Measurements from ENCODE around the gene MERTK. TPM values are rescaled to one million over a fixed set of nuclear protein-coding genes. Genes with fewer than 3 reads are reported as not detected.
"Not testable (repeated sequence)": the region's sequence is repeated elsewhere in the genome, so short reads cannot be mapped to it uniquely, and the experiment has no call there.

MERTK gene
- polyA plus RNA-seq, 1 donor = 4.4 TPM

- DNase-seq = no peak
Measured at GRCh38 chr2:112047537-112048235, 149.3 kb downstream of the MERTK start.

DNA sequence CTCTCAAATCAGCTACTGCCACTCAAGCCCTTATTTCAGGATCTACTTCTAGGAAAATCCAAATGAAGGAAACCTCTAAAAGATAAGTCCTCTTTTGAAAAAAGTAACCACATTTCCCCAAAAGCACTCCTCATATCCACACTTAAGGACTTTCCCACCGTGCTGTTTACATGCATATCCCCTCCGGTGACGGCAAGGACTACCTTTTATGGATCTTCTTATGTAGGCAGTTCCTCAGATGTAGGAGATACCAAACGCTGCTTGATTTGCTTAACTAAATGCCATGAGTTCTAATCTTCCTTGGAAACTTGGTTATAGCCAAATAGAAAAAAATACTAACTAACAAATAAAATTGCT is 149.8 kb downstream of the MERTK start:
- DNase-seq = no peak

GRCh38 chr2:112048887-112049286 is 150.5 kb downstream of the MERTK start:
- peak; percentile 47 for DNase-seq

DNA sequence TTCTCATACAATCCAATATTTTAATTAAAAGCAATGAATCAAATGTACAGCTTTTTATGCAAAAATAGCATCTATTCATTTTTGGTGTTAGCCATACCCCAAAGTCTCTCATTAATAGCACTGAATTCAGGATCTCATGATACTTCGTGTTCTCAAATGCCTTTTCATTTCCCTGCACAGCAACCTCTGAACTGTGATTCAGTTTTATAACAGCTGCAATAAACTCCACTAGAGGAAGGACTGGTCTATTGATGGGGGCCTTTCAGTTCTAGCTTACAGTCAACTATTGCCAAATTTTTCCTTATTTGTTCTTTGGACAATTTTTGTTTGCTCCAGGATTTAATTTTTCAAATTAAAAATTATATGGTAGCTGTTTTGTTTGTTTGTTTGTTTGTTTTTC is 151.9 kb downstream of the MERTK start:
- DNase-seq = no peak

DNA sequence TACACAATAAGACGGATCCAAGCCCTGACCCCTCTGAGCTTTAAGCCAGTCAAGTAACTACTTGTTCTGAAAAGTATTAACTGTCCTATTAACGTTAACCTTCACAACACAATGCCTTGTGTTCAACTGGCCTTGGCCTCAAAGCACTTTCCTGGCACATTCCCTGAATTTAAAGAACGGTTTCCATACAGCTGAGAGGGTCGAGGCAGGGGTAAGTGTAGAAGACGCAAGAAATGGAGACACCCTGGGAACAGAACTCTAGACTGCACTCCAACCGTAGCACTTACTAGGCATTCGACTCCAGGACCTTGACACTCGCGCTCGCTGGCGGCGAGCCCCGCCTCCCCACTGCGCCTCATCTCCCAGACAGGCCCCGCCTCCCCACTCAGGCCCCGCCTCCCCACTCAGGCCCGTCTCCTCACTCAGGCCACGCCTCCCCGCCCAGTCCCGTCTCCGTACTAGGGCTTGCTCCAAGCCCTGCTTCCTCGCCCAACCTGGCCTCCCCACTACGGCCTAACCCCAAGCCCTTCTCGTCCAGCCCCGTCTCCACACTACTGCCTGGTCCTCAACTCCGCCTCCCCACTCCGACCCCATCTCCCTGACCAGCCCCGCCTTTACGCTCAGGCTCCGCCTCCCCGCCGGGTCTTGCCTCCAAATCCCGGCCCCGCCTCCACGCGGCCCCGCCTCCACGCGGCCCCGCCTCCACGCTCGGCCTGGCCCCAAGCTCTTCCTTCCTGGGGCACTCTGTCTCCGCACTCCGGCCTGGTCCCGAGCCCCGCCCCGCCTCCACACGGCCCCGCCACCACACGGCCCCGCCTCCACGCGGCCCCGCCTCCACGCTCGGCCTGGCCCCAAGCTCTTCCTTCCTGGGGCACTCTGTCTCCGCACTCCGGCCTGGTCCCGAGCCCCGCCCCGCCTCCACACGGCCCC is 155.8 kb downstream of the MERTK start:
- DNase-seq = peak; percentile 95

DNA sequence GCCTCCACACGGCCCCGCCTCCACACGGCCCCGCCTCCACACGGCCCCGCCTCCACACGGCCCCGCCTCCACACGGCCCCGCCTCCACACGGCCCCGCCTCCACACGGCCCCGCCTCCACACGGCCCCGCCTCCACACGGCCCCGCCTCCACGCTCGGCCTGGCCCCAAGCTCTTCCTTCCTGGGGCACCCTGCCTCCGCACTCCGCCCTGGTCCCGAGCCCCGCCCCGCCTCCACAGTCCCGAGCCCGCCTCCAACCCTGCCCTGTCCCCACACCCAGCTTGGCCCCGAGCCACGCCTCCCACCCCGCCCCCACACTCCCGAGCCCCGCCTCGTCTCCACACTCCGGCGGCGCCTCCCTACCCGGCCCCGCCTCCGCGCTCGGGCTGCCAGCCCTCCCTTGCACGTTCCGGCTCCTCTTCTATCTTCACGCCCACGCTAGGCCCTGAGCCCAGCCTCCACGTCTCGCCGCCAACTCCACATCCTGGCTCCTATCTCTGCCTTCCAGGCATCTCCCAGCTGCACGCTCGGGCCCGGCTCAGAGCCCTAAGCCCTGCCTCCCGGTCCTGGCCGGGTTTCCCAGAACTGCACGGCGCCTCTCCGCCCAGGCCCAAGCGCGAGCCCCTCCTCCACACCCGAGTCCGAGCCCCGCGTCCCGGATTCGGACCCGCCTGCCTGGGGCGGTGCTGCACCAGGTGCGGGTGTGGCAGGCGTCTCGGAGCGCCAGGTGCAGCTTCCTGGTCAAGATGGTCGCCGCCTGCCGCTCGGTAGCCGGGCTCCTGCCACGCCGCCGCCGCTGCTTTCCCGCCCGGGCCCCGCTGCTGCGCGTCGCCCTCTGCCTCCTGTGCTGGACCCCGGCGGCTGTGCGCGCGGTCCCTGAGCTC is 156.7 kb downstream of the MERTK start, which contains the start of gene TMEM87B:
Gene TMEM87B (plus strand): TSS at position 423 of the 883 bp plus-strand sequence. CDS start 323 bp downstream, at position 746.
- DNase-seq = peak; percentile 99

- peak; percentile 87 for DNase-seq
Measured at GRCh38 chr2:112055730-112056625, 157.6 kb downstream of the MERTK start.

GRCh38 chr2:112056626-112056987 is 158.2 kb downstream of the MERTK start:
- DNase-seq = no peak

GRCh38 chr2:112059671-112060070 is 161.3 kb downstream of the MERTK start:
- DNase-seq = no peak

DNA sequence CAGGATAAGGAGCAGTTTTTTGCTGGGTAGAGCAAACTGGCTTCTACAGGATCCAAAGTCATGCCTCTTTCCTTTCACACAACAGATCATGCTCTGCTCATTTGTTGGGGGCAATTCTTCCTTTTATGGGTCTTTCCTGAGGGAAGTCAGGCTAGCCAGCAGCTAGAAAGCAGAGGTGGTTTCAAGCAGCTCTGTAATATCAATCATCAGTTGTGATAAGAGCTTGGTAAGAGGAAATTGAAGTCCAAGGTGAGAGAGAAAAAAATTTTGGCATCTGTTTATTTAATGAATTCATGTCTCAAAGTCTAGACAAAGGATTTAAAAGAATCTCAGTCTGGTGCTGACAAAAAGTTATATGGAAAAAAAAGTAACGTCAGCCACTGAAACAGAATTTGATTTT is 162.9 kb downstream of the MERTK start:
- no peak for DNase-seq

GRCh38 chr2:112061840-112062239 is 163.4 kb downstream of the MERTK start:
- DNase-seq = no peak

GRCh38 chr2:112062894-112063293 is 164.5 kb downstream of the MERTK start:
- DNase-seq = no peak

- no peak for DNase-seq
Measured at GRCh38 chr2:112065486-112065885, 167.1 kb downstream of the MERTK start.

DNA sequence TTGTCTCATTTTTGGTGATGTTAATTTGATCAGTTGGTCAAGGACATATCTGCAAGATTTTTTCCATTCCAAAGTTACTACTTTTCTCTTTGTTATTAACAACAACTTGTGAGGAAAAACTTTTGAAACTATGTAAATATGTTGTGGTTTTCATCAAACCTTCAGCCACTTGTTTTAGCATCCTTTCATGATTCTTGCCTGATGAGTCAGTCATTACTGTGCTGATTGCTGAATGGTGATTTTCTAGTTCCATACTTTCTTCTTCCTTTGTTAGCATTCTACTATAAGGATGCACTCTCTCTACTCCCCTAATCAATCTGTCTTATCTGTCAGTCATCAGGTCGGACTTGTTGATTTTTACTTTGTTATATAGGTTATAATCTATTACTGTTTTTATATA is 167.6 kb downstream of the MERTK start:
- DNase-seq = no peak

- not testable (repeated sequence) for DNase-seq
Measured at GRCh38 chr2:112069794-112070193, 171.4 kb downstream of the MERTK start.

DNA sequence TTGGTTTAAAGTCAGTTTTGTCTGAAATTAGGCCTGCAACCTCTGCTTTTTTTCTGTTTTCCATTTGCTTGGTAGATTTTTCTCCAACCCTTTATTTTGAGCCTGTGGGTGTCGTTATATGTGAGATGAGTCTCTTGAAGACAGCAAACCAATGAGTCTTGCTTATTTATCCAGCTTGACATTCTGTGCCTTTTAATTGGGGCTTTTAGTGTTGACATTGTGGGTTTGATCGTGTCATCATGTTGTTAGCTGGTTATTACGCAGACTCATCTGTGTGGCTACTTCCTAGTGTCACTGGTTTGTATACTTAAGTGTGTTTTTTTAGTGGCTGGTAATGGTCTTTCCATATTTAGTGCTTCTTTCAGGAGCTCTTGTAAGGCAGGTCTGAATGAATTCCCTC is 175.5 kb downstream of the MERTK start:
- DNase-seq = no peak

GRCh38 chr2:112074506-112074905 is 176.1 kb downstream of the MERTK start:
- DNase-seq = no peak

DNA sequence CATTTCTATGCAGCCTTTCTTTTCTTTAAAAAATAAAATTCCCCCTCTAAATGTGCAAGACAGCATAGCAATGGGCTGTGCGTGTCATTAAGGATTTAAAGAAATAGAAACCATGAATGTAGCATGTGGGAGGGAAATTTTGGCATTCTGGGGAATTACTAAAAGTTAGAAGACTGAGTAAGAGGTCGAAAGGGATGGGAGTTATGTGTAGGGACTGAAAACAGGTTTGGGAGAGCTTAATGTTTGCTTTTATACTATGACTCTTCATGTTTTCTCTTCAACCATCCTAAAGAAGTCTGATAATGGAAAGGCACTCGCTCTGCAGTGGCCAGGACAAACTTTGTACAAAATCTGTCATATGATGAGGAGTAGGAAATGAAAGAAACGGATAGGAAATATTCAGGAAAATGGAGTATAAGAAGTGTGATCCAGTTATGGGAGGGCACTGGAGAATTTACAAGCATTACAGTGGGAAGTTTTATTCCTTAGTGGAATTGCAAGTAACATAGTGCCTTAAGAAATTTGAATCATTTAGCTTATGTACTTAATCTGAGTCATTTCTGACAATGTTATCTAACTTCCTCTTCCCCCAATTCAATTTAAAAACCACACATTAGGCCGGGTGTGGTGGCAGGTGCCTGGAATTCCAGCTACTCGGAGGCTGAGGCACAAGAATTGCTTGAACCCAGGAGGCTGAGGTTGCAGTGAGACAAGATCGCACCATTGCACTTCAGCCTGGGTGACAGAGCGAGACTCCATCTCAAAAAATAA is 177.3 kb downstream of the MERTK start:
- no peak for DNase-seq

- DNase-seq = no peak
Measured at GRCh38 chr2:112077814-112078213, 179.4 kb downstream of the MERTK start.
